LNCaP clone FGC (cell line): ENCODE measurements around the gene SF3B4.

Source experiments
- DNase-seq: peaks from one replicate; pipeline ENCODE4 v3.0.0-alpha.2; 2011; ENCODE audit warnings: low read depth
- H3K4me3 ChIP-seq: 2 replicates; pipeline ENCODE4 v1.5.1; 2011; ENCODE audit warnings: mild to moderate bottlenecking, low read depth, low read length, control low read depth
- CTCF ChIP-seq: IDR thresholded peaks from 2 replicates; pipeline ENCODE4 v1.5.1; 2012; ENCODE audit warnings: mild to moderate bottlenecking; ENCODE audit not compliant: control insufficient read depth, insufficient read depth; ENCODE audit errors: extremely low read depth

The SF3B4 gene

GRCh38 chr1:149884433-149885338 is 42.9 kb downstream of the SF3B4 start:
- no peak for TF ChIP-seq CTCF
- DNase-seq = no peak
- peak overlapping the region; percentile 73 for H3K4me3 ChIP-seq

- no peak for TF ChIP-seq CTCF
- H3K4me3 ChIP-seq = no peak overlapping the region
- no peak for DNase-seq
These were observed 43.9 kb downstream of the SF3B4 start for GRCh38 chr1:149883598-149884247.

GRCh38 chr1:149881876-149882275 is 45.7 kb downstream of the SF3B4 start:
- H3K4me3 ChIP-seq = no peak overlapping the region
- DNase-seq = no peak
- no peak for TF ChIP-seq CTCF

- DNase-seq = no peak
- no peak for TF ChIP-seq CTCF
- H3K4me3 ChIP-seq = no peak overlapping the region
These were observed 48.0 kb downstream of the SF3B4 start for GRCh38 chr1:149879556-149879955.

- no peak for TF ChIP-seq CTCF
- no peak overlapping the region for H3K4me3 ChIP-seq
- DNase-seq = no peak
These were observed 50.2 kb downstream of the SF3B4 start for GRCh38 chr1:149877211-149877946.
